LNCAP (cell line): ENCODE data around the gene NFATC1.

Experiments used
- TF ChIP-seq, protein P1 (sequence below): fragments of 450-650 bp; IDR thresholded peaks from 2 replicates; pipeline ENCODE4 v1.5.1; 2017; ENCODE audit warnings: mild to moderate bottlenecking

Gene NFATC1

DNA sequence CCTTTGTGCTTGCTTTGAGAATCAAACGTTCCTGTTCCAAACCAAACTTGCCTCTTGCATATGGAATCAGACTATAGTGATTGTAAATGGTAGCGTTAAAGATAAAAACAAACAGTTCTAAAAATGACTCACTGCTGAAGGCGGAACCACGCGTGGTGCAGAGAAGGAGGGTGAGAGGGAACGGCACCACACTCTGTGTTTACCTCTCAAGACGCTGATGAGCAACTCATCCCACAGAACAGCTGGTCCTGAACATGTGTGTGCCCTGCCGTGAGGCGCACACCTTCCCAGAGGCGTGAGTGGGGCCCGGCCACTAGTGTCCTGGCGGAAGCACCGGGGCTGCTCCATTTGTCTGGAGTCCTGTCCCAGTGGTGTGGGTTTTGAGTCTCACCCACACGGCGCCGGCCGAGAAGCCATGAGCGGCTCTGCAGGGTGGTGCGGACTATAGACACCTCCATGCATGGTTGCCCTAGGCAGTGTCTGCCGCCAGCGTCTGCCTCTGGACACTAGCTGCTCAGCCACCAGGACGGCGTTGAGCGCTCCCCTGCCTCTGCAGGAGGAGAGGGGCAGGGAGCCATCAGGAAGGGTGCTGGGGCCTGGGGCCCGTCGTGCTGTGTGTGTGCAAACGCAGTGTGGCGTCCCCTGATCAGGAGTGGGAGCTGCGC, 52.1 kb downstream of the NFATC1 start:
- TF ChIP-seq, protein P1, sequence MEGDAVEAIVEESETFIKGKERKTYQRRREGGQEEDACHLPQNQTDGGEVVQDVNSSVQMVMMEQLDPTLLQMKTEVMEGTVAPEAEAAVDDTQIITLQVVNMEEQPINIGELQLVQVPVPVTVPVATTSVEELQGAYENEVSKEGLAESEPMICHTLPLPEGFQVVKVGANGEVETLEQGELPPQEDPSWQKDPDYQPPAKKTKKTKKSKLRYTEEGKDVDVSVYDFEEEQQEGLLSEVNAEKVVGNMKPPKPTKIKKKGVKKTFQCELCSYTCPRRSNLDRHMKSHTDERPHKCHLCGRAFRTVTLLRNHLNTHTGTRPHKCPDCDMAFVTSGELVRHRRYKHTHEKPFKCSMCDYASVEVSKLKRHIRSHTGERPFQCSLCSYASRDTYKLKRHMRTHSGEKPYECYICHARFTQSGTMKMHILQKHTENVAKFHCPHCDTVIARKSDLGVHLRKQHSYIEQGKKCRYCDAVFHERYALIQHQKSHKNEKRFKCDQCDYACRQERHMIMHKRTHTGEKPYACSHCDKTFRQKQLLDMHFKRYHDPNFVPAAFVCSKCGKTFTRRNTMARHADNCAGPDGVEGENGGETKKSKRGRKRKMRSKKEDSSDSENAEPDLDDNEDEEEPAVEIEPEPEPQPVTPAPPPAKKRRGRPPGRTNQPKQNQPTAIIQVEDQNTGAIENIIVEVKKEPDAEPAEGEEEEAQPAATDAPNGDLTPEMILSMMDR: no peak

DNA sequence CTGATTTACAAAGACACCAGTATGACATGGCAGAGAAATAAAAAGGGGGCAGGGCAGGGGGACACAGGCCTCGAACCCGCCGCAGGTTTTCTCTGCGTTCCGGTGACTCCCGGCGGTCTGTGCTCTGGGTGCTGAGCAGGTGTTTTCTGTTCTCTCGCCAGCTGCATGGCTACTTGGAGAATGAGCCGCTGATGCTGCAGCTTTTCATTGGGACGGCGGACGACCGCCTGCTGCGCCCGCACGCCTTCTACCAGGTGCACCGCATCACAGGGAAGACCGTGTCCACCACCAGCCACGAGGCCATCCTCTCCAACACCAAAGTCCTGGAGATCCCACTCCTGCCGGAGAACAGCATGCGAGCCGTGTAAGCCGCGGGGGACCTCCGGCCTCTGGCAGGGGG, 52.9 kb downstream of the NFATC1 start:
- TF ChIP-seq, protein P1: no peak

DNA sequence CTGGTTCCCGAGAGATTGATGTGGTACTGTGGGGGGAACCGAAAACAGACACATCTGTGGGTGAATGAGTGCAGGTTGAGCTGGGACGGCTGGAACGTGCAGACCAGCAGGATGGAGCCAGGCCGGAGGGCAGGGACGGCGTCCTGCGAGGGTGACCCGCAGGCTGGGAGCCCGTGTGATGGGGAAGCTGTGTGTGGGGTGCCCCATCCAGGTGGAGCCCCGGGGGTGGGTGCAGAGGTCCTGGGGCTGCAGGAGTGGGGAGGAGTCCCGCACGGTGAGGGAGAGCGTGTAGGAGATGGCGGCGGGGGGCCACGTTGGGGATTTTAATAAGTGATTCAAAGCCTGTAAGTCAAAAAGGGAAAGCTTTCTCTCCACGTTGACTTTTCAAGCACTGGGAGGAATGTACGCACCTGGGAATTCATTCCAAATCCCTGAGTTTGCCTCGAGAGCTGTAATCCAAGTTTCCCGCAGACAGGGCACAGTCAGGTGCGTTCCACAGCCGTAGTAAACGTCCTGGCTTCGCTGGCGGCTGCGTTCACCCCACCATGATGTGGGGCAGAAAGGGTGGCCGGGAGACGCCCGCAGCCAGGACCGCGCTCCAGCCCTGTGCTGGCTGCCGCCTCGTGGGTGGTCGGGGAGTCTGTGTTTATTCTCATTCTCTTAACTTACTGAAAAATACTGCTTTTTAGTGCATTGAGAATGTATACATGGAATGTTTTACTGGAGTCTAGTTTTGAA, 54.0 kb downstream of the NFATC1 start:
- TF ChIP-seq, protein P1: no peak

DNA sequence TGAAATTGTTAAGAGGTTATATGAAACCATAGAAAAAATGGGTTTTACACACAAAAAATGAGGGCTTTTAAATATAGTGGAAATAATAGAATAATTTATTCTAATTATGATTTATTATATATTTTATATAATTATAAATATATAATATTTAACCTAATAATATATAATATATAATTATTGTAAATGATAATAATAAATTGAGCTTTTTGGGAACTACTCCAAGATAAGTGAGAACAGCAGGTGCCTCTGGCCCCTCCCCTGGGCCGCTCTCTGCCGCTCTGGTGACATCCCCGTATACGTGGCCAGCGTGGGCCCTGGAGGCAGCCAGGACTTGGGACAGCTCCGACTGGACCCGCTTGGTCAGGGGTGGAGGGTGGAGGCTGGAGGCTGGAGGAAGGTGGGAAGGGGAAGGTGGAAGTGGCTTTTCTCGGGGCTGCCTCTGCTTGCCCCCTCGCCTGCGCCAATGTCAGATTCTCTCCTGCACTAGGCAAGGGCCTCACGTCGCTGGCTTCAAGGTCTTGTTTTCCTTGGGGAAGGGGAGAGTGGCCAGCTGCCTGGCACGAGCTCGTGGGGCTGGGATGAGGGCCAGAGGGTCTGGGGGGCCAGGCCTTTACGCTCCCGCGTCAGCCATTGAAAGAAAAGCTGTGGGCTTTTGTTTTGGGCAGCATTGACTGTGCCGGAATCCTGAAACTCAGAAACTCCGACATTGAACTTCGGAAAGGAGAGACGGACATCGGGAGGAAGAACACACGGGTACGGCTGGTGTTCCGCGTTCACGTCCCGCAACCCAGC, 54.8 kb downstream of the NFATC1 start:
- TF ChIP-seq, protein P1: no peak

DNA sequence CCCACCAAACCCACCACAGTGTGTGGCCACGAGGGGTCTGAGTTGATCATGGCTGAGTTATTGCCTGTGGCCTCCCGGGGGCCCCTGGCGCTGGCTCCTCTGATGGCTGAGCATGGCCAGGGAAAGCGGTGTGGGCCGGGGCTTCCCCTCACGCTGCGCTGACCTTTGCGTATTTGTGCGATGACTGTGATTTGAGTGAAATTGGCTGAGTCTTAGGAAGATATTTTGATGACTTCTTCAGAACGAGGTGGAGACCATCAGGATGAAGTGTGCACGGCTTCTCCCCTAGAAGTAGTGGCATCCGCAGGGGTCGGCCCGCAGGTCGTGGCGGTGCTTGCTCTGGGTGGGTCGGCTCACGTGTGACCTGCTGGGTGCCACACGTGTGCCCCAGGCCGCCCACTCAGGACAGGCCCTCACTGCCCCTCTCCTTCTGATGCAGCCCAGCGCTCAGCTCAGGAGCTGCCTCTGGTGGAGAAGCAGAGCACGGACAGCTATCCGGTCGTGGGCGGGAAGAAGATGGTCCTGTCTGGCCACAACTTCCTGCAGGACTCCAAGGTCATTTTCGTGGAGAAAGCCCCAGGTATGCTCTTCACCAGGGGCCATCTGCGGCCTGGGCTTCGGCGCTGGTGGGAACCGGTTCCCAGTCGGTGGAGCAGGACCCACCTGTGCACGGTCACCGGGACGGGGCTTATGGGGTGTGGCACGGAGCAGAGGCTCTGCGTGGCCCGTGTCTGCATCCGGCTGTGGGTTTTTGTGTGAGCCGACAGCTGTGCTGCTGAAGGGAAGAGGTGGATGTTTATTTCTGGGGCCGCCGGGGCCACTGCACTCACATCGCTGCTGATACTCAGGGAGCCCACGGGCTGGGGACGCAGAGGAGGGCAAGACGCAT, 55.8 kb downstream of the NFATC1 start:
- TF ChIP-seq, protein P1: no peak

DNA sequence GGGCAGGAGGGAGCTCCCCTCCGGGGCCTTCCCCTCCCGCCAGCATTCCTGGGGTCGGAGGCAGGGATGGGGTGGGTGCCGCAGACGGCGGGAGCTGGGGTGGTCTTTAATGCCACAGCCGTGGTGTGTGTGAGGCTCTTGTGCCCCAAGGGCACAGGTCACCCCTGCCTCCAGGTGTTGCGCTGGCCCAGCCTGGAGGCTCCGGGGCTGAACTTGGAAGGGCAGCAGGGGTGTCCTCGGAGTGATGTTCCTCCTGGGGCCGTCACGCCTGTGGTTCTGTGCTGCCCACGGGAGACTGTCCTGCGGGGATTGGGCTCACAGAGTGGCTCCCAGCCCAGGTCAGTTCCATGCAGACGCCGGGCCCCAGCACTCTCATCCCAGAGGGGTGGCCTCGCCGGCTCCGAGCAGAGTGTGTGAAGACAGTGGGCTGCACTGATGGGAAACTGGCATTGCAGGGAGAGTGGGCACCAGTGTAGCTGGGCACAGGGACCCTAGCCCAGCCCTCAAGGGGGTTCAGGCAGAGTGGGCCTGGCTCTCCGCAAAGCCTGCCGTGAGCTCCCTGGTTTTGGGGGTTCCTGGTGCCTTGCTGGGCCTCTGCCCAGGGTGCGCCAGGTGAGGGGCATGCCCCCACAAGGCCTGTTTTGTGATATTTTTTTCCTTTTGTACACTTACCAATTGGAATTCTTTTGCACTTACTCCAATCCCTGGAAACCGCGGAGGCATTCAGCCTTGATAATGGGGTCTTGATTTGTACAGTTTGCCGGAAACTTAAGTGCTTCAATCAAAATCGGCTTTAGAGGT, 56.7 kb downstream of the NFATC1 start:
- TF ChIP-seq, protein P1: no peak
